Liver (tissue), 9 donors: ENCODE measurements around the gene TEX11. TPM values are rescaled to one million over a fixed set of nuclear protein-coding genes. Genes with fewer than 3 reads are reported as not detected.

Source experiments
- DNase-seq: peaks from one replicate; pipeline ENCODE4 v3.0.0-alpha.2; 2017; ENCODE audit warnings: low spot score
- H3K27ac ChIP-seq, 2 donors: one replicate each; pipeline ENCODE4 v1.7.0; 2013; ENCODE audit warnings: inconsistent platforms in 2 of 2, low read length in 2 of 2, control low read depth in 1 of 2, low read depth in 1 of 2, mild to moderate bottlenecking in 1 of 2
- H3K27me3 ChIP-seq, 4 donors: one replicate each; pipeline versions ENCODE4 v1.6.1 to v1.7.0; 2013; ENCODE audit warnings: low read length in 3 of 4, inconsistent platforms in 1 of 4, mild to moderate bottlenecking in 1 of 4, moderate library complexity in 1 of 4; ENCODE audit not compliant: control insufficient read depth in 4 of 4, insufficient read depth in 4 of 4
- H3K36me3 ChIP-seq, 4 donors: one replicate each; pipeline versions ENCODE4 v1.6.1 to v1.7.0; 2013; ENCODE audit warnings: low read length in 3 of 4, mild to moderate bottlenecking in 3 of 4, low read depth in 1 of 4, moderate library complexity in 1 of 4; ENCODE audit not compliant: control insufficient read depth in 4 of 4, insufficient read depth in 3 of 4
- H3K4me1 ChIP-seq, 4 donors: one replicate each; pipeline versions ENCODE4 v1.6.1 to v1.7.0; 2013; ENCODE audit warnings: low read length in 3 of 4, mild to moderate bottlenecking in 3 of 4, moderate library complexity in 1 of 4; ENCODE audit not compliant: control insufficient read depth in 4 of 4, insufficient read depth in 4 of 4
- H3K4me3 ChIP-seq, 3 donors: one replicate each; pipeline versions ENCODE4 v1.6.1 to v1.7.0; 2013; ENCODE audit warnings: low read length in 3 of 3, control low read depth in 1 of 3, low read depth in 1 of 3, mild to moderate bottlenecking in 1 of 3
- H3K9ac ChIP-seq, 2 donors: one replicate each; pipeline ENCODE4 v1.7.0; 2013; ENCODE audit warnings: low read length in 2 of 2, mild to moderate bottlenecking in 2 of 2, moderate library complexity in 2 of 2, control low read depth in 1 of 2, low read depth in 1 of 2
- H3K9me3 ChIP-seq, 4 donors: one replicate each; pipeline versions ENCODE4 v1.6.1 to v1.7.0; 2013; ENCODE audit warnings: low read length in 3 of 4; ENCODE audit not compliant: control insufficient read depth in 4 of 4
- FOXA1 ChIP-seq: IDR thresholded peaks from 2 replicates; pipeline ENCODE4 v1.6.1; 2016; ENCODE audit warnings: antibody characterized with exemption
- FOXA2 ChIP-seq: IDR thresholded peaks from 2 replicates; pipeline ENCODE4 v1.6.1; 2016; ENCODE audit warnings: antibody characterized with exemption
- HNF4A ChIP-seq, 2 donors: conservative IDR thresholded peaks; 2 replicates each; pipeline ENCODE4 v1.6.1; 2016; ENCODE audit warnings: antibody characterized with exemption in 2 of 2, mild to moderate bottlenecking in 2 of 2
- JUND ChIP-seq, 2 donors: IDR thresholded peaks; 2 replicates each; pipeline ENCODE4 v1.6.1; 2016; ENCODE audit warnings: antibody characterized with exemption in 2 of 2
- NR2F2 ChIP-seq: IDR thresholded peaks from 2 replicates; pipeline ENCODE4 v1.6.1; 2016; ENCODE audit warnings: antibody characterized with exemption
- RAD21 ChIP-seq, 2 donors: IDR thresholded peaks; 2 replicates each; pipeline ENCODE4 v1.6.1; 2016; ENCODE audit warnings: antibody characterized with exemption in 2 of 2, mild to moderate bottlenecking in 2 of 2
- RXRA ChIP-seq, 2 donors: IDR thresholded peaks; 2 replicates each; pipeline ENCODE4 v1.6.1; 2017 to 2018; ENCODE audit warnings: antibody characterized with exemption in 2 of 2, mild to moderate bottlenecking in 1 of 2
- SP1 ChIP-seq: IDR thresholded peaks from 2 replicates; pipeline ENCODE4 v1.6.1; 2018; ENCODE audit warnings: antibody characterized with exemption, mild to moderate bottlenecking
- WGBS: extraction: QIAGEN DNeasy Blood & Tissue Kit; methylation state at CpG from one replicate; pipeline ENCODE4 v1.1.7; 2013; 5-methylcytosine and 5-hydroxymethylcytosine counted together
- polyA plus RNA-seq, 2 donors: library from polyadenylated mRNA; stranded (reverse) in 1 of 2; unstranded in 1 of 2; fragments of 200-250 nt in 1 of 2; fragments of >200 nt in 1 of 2; fragmentation: Nextera tagmentation in 1 of 2; extraction: Ambion mirVana in 1 of 2; gene quantifications; one replicate each; pipeline versions ENCODE4 v1.2.1 to v1.2.3, GENCODE V29; 2013 to 2015
- total RNA-seq, 2 donors: library from RNA; depleted of rRNA; stranded (reverse); fragments of >200 nt; gene quantifications; one replicate each; pipeline ENCODE4 v1.2.3, GENCODE V29; 2014
- TF ChIP-seq, protein P1 (sequence below): IDR thresholded peaks from 2 replicates; pipeline ENCODE4 v1.6.1; 2016; ENCODE audit warnings: antibody characterized with exemption
- TF ChIP-seq, protein P2 (sequence below): IDR thresholded peaks from 2 replicates; pipeline ENCODE4 v1.6.1; 2016; ENCODE audit warnings: antibody characterized with exemption
- TF ChIP-seq, protein P3 (sequence below): fragments of 150-350 bp; IDR thresholded peaks from 2 replicates; pipeline ENCODE4 v1.5.1; 2017; ENCODE audit warnings: improper control_type of control experiment, low read depth, low read length; ENCODE audit not compliant: missing input control
- donor health status: healthy.
- donor health status: healthy.
- donor health status: healthy.
- donor health status: healthy.
- donor health status: healthy.

Gene TEX11
- total and polyA plus RNA-seq, 4 donors = 0.03 to 0.14 (median 0.08) TPM; not detected in 1

DNA sequence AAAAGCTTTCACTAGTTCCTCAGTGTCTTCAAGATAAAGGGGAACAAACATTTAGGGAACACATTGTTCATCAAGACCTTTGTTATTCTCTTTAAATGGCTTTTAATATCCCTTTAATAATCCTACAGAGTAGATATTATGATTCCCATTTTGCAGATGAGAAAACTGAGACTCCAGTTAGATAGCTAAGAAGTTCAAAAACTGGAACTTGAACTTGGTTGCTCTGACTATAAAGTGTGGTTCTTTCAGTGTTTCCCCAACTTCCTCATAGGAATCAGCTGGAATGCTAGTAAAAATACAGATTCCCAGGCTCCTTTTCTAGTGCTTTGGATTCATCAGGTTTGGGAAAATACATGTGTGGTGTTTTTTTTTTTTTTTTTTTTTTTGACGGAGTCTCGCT is 426.2 kb downstream of the TEX11 start:
- H3K27ac ChIP-seq = no peak overlapping the region
- H3K4me3 ChIP-seq = no peak overlapping the region
- H3K4me1 ChIP-seq = no peaks in the 10 kb centered on the region
- DNase-seq = no peak
- TF ChIP-seq, protein P1, sequence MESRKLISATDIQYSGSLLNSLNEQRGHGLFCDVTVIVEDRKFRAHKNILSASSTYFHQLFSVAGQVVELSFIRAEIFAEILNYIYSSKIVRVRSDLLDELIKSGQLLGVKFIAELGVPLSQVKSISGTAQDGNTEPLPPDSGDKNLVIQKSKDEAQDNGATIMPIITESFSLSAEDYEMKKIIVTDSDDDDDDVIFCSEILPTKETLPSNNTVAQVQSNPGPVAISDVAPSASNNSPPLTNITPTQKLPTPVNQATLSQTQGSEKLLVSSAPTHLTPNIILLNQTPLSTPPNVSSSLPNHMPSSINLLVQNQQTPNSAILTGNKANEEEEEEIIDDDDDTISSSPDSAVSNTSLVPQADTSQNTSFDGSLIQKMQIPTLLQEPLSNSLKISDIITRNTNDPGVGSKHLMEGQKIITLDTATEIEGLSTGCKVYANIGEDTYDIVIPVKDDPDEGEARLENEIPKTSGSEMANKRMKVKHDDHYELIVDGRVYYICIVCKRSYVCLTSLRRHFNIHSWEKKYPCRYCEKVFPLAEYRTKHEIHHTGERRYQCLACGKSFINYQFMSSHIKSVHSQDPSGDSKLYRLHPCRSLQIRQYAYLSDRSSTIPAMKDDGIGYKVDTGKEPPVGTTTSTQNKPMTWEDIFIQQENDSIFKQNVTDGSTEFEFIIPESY = no peak
- TF ChIP-seq FOXA2 = no peak
- TF ChIP-seq, protein P2, sequence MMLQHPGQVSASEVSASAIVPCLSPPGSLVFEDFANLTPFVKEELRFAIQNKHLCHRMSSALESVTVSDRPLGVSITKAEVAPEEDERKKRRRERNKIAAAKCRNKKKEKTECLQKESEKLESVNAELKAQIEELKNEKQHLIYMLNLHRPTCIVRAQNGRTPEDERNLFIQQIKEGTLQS = no peak
- TF ChIP-seq NR2F2 = no peak
- no peak for TF ChIP-seq HNF4A (conservative IDR thresholded peaks at IDR 0.05)
- TF ChIP-seq SP1 = no peak
- TF ChIP-seq JUND (IDR thresholded peaks at IDR 0.05) = no peak
- TF ChIP-seq RXRA (IDR thresholded peaks at IDR 0.05) = no peak
- no peaks in the 10 kb centered on the region for H3K9me3 ChIP-seq
- no peak overlapping the region for H3K9ac ChIP-seq
- WGBS = 95% methylated on average over 2 of the region's 2 CpGs
- H3K27me3 ChIP-seq = peaks cover 0 to 4% (median 0%) of the 10 kb centered on the region in 4 donors
- no peaks in the 10 kb centered on the region for H3K36me3 ChIP-seq

DNA sequence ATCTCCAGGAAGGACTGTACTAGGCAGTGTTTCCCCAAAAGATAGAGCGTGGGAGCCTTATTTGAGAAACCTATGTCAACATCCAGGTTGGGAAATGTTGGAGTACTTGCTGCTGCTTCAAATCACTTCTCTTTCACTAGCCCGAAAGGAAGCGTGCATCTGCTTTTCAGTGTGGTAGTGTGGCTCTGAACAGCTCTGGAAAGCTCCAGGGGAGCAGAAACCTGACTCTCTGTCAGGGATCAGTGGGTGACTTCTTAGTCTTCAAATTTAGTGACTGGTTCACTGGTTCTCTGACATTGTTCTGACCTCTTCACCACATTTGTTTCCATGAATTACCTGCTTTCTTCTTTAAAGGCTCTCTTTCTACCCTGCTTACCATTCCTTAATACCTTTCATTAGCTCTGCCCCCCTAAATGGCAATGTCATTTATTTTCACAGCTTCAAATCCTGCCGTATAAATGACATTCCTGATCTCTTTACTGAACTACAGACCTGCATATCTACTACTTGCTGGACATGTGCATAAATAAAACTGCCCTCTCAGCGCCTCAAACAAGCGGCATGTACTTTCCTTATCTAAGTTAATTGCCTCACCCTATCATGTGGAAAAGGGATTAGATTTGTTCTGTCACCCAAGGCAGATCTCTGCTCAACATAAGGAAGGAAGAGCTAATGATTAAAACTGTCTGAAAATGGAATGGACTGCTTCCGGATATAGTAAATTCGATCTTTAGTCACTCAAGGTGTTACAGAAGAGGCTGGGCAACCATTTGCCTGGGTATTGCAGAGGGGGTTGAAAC is 426.8 kb downstream of the TEX11 start:
- TF ChIP-seq FOXA1 = no peak
- TF ChIP-seq HNF4A (conservative IDR thresholded peaks at IDR 0.05) = no peak
- Histone ChIP-seq H3K36me3 (no peaks in the 10 kb centered on the region), H3K9me3 (no peaks in the 10 kb centered on the region), H3K27me3 (peaks cover 0 to 4% (median 0%) of the 10 kb centered on the region in 4 donors), H3K4me3 (no peak overlapping the region), H3K4me1 (no peaks in the 10 kb centered on the region), H3K9ac (no peak overlapping the region), H3K27ac (no peak overlapping the region)
- 77% methylated on average over 8 of the region's 8 CpGs for WGBS
- no peak for DNase-seq

DNA sequence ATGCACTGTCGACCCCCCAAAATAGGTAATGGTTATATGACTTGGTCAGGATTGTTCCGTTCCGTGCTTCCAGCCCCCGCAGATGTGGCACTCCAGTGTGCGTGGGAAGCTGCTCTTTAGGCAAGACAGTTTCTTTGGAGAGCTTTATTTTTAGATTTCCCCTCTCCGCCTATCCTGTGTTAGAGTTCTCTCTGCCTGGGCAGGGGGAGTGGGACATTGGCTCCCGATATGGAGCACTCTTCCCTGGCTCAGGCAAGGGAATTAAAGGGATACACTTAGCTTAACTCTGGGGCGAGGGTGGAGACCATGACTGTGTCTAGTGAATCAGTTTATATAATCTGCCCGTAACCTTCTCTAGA is 427.9 kb downstream of the TEX11 start:
- Histone ChIP-seq H3K36me3 (no peaks in the 10 kb centered on the region), H3K4me3 (no peak overlapping the region), H3K27me3 (peaks cover 0 to 4% (median 0%) of the 10 kb centered on the region in 4 donors), H3K9ac (no peak overlapping the region), H3K4me1 (no peaks in the 10 kb centered on the region), H3K27ac (no peak overlapping the region), H3K9me3 (no peaks in the 10 kb centered on the region)
- WGBS = 72% methylated on average over 9 of the region's 9 CpGs
- TF ChIP-seq RAD21 (IDR thresholded peaks at IDR 0.05) (no peak), FOXA1 (no peak), JUND (IDR thresholded peaks at IDR 0.05) (no peak)
- TF ChIP-seq, protein P3, sequence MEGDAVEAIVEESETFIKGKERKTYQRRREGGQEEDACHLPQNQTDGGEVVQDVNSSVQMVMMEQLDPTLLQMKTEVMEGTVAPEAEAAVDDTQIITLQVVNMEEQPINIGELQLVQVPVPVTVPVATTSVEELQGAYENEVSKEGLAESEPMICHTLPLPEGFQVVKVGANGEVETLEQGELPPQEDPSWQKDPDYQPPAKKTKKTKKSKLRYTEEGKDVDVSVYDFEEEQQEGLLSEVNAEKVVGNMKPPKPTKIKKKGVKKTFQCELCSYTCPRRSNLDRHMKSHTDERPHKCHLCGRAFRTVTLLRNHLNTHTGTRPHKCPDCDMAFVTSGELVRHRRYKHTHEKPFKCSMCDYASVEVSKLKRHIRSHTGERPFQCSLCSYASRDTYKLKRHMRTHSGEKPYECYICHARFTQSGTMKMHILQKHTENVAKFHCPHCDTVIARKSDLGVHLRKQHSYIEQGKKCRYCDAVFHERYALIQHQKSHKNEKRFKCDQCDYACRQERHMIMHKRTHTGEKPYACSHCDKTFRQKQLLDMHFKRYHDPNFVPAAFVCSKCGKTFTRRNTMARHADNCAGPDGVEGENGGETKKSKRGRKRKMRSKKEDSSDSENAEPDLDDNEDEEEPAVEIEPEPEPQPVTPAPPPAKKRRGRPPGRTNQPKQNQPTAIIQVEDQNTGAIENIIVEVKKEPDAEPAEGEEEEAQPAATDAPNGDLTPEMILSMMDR = no peak
- no peak for DNase-seq
